ENCODE data around the gene DIABLO.

DIABLO gene

DNA sequence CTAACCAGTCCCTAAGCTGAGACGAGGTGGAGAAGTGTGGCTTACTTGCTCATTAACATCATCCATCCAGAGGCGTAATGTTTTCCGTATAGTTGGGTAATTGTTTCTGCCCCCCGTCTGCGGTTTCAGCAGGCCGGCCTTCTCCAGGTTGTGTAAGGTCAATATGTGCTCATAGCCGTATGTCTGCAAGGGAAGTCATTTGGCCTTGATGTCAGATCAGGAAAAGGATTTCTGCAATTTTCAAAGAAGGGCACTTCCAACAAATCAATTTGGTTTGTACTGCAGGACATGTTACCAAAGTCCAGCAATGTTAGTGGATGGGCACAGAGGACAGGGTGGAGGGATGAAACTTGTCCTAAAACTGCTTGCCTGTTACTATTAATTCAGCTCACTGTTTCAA is 9.9 kb upstream of the DIABLO start:
- H3K27me3 ChIP-seq (ENCODE audit: control insufficient read depth, low read length) = no peaks in the 10 kb centered on the region
- no peaks in the 10 kb centered on the region for H3K9me2 ChIP-seq (replicated peaks; ENCODE audit: control insufficient read depth, low read length)
- no peak overlapping the region for H3K27ac ChIP-seq (ENCODE audit: low read depth, low read length)
- no peaks in the 10 kb centered on the region for H4K20me1 ChIP-seq (ENCODE audit: control insufficient read depth, insufficient read depth, low read depth, low read length)
- H3K9me3 ChIP-seq (ENCODE audit: control insufficient read depth, insufficient read depth, low read length) = no peaks in the 10 kb centered on the region
- peaks cover 4% of the 10 kb centered on the region; the same call in 1 of the 2 replicates for H3K36me3 ChIP-seq (ENCODE audit: control insufficient read depth, low read length)
- H3K79me2 ChIP-seq (ENCODE audit: control insufficient read depth, low read length) = no peaks in the 10 kb centered on the region
- TF ChIP-seq EZH2phosphoT487 (IDR thresholded peaks at IDR 0.05; ENCODE audit: borderline replicate concordance, low read length) = no peak
- TF ChIP-seq CTCF (IDR thresholded peaks at IDR 0.05; ENCODE audit: low read depth, low read length, poor library complexity, severe bottlenecking) = no peak
- H3F3A ChIP-seq (ENCODE audit: control insufficient read depth, insufficient read depth) = no peaks in the 10 kb centered on the region
- H3K4me3 ChIP-seq (ENCODE audit: low read length) = no peak overlapping the region
- H3K4me2 ChIP-seq (ENCODE audit: low read length) = no peak overlapping the region
- no peaks in the 10 kb centered on the region for H3K4me1 ChIP-seq (ENCODE audit: control insufficient read depth, low read length)

GRCh38 chr12:122232691-122233090 is 6.8 kb upstream of the DIABLO start:
- H3K79me2 ChIP-seq (ENCODE audit: control insufficient read depth, low read length) = no peaks in the 10 kb centered on the region
- no peaks in the 10 kb centered on the region for H4K20me1 ChIP-seq (ENCODE audit: control insufficient read depth, insufficient read depth, low read depth, low read length)
- no peak overlapping the region for H3K27ac ChIP-seq (ENCODE audit: low read depth, low read length)
- peaks cover 4% of the 10 kb centered on the region; the same call in 1 of the 2 replicates for H3K36me3 ChIP-seq (ENCODE audit: control insufficient read depth, low read length)
- H3K4me3 ChIP-seq (ENCODE audit: low read length) = no peak overlapping the region
- H3K4me2 ChIP-seq (ENCODE audit: low read length) = no peak overlapping the region
- H3K9me2 ChIP-seq (replicated peaks; ENCODE audit: control insufficient read depth, low read length) = no peaks in the 10 kb centered on the region
- no peaks in the 10 kb centered on the region for H3K9me3 ChIP-seq (ENCODE audit: control insufficient read depth, insufficient read depth, low read length)
- H3K4me1 ChIP-seq (ENCODE audit: control insufficient read depth, low read length) = no peaks in the 10 kb centered on the region
- no peaks in the 10 kb centered on the region for H3K27me3 ChIP-seq (ENCODE audit: control insufficient read depth, low read length)
- H3F3A ChIP-seq (ENCODE audit: control insufficient read depth, insufficient read depth) = no peaks in the 10 kb centered on the region
- no peak for TF ChIP-seq EZH2phosphoT487 (IDR thresholded peaks at IDR 0.05; ENCODE audit: borderline replicate concordance, low read length)
- no peak for TF ChIP-seq CTCF (IDR thresholded peaks at IDR 0.05; ENCODE audit: low read depth, low read length, poor library complexity, severe bottlenecking)

GRCh38 chr12:122230798-122231197 is 4.9 kb upstream of the DIABLO start:
- H3K4me3 ChIP-seq (ENCODE audit: low read length) = no peak overlapping the region
- H4K20me1 ChIP-seq (ENCODE audit: control insufficient read depth, insufficient read depth, low read depth, low read length) = no peaks in the 10 kb centered on the region
- H3F3A ChIP-seq (ENCODE audit: control insufficient read depth, insufficient read depth) = no peaks in the 10 kb centered on the region
- no peaks in the 10 kb centered on the region for H3K9me2 ChIP-seq (replicated peaks; ENCODE audit: control insufficient read depth, low read length)
- H3K27ac ChIP-seq (ENCODE audit: low read depth, low read length) = no peak overlapping the region
- no peaks in the 10 kb centered on the region for H3K79me2 ChIP-seq (ENCODE audit: control insufficient read depth, low read length)
- H3K36me3 ChIP-seq (ENCODE audit: control insufficient read depth, low read length) = peaks cover 4% of the 10 kb centered on the region; the same call in 1 of the 2 replicates
- no peak overlapping the region for H3K4me2 ChIP-seq (ENCODE audit: low read length)
- H3K4me1 ChIP-seq (ENCODE audit: control insufficient read depth, low read length) = peaks cover 8% of the 10 kb centered on the region
- TF ChIP-seq EZH2phosphoT487 (IDR thresholded peaks at IDR 0.05; ENCODE audit: borderline replicate concordance, low read length) (no peak), CTCF (IDR thresholded peaks at IDR 0.05; ENCODE audit: low read depth, low read length, poor library complexity, severe bottlenecking) (no peak)
- no peaks in the 10 kb centered on the region for H3K9me3 ChIP-seq (ENCODE audit: control insufficient read depth, insufficient read depth, low read length)
- no peaks in the 10 kb centered on the region for H3K27me3 ChIP-seq (ENCODE audit: control insufficient read depth, low read length)

Data from DOHH2 (cell line).